ENCODE measurements around the gene OTOG.

Gene OTOG

DNA sequence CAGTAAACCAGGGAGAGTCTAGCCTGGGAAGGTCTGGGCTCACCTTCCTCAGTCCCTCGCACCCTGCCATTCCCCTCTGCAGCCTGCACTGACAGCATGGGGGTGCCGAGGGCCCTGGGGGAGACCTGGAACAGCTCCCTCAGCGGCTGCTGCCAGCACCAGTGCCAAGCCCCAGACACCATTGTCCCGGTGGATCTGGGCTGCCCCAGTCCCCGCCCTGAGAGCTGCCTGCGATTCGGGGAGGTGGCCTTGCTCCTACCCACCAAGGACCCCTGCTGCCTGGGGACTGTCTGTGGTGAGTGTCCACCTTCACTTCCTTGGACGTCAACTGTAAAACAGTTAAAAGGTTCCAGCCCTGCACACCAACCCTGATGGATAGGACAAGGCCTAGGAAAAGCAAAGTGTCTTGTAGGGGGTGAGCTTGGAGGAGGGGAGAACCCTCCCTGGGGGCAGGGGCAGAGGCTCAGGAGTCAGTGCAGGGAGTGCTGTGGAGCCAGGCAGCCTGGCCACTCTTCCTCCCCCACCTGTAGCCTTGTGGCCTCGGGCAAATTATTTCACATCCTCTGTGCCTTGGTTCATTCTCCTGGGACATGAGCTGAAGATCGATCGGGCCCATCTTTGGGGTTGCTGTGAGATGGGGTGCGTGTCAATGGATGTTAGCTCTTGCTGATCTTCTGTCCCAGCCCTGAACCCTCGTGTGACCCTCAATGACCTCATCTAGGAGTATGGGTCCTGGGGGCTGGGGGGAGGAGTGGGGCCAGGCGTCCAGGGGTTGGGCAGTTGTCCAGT is 87.1 kb downstream of the OTOG start:
- no peak for DNase-seq (ENCODE audit: low read depth)

DNA sequence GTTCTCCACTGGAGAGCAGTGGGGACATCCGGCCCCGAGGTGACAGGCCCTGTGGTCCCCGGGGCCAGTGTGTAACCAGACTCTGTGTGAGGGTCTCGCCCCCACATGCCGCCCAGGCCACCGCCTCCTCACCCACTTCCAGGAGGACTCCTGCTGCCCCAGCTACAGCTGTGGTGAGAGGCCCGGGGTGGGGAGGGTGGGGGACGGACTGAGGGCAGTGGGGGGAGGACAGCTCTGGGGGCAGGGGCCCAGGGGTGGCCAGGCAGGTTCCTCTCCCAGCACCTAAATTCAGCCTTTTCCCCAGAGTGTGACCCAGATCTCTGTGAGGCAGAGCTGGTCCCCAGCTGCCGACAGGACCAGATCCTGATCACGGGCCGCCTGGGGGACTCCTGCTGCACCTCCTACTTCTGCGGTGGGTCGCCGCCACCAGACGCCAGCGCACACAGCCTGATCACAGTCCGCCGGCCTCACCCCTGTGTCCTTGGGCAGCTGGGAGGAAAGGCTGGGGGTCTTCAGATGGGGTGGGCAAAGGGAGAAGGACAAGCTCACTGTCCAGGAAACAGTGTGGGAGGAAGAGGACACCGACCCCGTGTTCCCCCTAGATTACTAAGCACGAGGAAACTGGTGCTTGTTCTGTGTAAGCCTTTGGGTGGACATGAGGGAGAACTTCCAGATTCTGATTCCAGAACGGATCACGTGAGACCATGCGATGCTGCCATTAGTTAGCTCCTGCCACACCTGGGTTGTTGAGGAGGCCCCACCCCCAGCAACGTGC is 87.9 kb downstream of the OTOG start:
- DNase-seq (ENCODE audit: low read depth): no peak

DNA sequence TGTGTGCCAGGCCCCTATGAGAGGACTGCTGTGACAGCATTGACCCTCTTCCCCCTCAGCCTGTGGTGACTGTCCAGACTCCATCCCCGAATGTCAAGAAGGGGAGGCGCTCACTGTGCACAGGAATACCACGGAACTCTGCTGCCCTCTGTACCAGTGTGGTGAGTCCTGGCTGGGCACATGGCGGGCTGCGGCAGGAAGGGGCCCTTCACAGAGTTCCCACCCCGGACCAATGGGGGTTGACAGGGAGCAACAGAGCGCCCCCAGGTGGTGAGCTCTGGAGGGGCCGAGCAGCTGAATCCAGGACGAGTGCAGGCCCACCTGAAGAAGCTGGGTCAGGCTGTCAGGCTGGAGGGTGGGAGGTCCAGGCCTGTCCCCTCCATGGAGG is 88.5 kb downstream of the OTOG start:
- DNase-seq (ENCODE audit: low read depth): no peak

DNA sequence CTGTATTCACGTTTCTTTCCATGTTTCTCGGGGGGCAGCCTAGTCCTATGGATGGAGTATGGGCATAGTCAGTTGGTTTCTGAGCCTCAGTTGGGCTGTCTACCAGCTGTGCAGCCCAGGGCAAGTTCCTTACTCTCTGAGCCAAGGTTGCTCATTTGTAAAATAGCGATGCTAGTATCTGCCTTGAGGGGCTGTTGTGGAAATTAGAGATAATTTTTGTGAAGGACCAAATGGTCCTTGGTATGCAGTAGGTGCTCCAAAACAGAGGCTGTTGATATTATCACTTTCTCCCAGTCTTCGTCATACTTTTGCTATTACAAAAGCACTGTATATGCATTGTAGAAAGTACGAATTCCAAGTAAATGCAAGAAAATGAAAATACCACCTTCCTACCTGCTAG is 89.7 kb downstream of the OTOG start:
- no peak for DNase-seq (ENCODE audit: low read depth)

DNA sequence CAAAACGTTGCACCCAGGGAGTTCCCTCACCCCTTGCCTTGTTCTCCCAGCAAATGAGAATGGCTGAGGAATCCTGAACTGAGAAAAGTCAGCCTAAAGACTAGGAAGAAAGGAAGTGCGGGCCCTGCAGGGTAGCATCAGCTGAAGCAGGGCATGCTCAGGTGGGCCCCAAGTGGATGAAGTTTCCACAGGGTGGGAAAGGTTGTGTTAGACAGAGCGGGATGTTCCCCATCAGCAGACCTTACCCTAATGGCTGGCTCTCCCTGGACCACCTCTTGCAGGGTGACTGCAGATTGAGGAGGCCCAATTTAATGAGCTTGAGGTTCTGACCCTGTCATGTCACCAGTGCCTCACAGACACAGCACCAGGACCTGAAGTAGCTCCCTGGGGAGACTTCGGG is 90.8 kb downstream of the OTOG start:
- DNase-seq (ENCODE audit: low read depth): no peak

DNA sequence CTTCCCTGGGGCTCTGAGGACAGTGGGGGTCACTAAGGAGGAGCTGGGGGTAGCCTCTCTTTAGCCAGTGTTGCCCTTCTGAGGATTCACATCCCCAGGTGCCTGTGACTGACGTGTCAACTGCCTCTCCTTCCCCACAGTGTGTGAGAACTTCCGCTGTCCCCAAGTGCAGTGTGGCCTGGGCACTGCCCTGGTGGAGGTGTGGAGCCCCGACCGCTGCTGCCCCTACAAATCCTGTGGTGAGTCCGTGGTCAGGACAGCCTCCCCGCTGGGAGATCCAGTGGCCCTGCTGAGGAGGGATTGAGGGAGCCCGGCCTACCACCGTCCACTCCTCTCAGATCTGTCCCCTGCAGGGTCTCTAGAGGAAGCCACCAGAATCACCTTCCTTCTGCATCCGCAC is 91.3 kb downstream of the OTOG start:
- no peak for DNase-seq (ENCODE audit: low read depth)

DNA sequence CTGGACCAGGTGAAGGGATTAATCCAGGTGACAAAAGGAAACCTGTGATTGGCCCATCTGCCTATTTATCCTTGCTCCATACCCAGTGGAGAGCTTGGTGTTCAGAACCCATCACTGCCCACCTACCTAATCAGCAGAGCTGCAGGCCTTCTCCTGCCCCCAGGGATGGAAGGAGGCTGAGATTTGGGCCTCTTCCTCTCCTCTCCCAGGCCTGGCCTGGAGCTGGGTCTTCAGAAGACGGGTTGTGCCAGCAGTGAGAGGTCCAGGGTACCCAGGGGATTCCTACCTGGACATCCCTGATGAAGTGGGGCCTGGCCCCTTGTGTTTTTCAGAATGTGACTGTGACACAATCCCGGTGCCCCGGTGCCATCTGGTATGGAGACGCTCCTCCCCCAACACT is 92.0 kb downstream of the OTOG start:
- DNase-seq (ENCODE audit: low read depth): no peak

DNA sequence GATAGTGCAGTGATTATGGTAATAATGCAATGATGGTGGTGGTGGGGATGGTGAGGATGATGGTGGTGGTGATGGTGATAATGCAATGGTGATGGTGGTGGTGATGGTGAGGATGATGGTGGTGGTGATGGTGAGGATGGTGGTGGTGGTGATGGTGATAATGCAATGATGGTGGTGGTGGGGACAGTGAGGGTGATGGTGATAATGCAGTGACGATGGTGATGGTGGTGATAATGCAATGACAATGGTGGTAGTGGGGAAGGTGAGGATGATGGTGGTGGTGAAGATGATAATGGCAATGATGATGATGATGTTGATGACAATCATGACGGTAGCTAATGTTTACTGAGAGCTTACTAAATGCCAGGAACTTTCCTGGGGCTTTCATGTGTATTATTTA is 92.7 kb downstream of the OTOG start:
- DNase-seq (ENCODE audit: low read depth): no peak

DNA sequence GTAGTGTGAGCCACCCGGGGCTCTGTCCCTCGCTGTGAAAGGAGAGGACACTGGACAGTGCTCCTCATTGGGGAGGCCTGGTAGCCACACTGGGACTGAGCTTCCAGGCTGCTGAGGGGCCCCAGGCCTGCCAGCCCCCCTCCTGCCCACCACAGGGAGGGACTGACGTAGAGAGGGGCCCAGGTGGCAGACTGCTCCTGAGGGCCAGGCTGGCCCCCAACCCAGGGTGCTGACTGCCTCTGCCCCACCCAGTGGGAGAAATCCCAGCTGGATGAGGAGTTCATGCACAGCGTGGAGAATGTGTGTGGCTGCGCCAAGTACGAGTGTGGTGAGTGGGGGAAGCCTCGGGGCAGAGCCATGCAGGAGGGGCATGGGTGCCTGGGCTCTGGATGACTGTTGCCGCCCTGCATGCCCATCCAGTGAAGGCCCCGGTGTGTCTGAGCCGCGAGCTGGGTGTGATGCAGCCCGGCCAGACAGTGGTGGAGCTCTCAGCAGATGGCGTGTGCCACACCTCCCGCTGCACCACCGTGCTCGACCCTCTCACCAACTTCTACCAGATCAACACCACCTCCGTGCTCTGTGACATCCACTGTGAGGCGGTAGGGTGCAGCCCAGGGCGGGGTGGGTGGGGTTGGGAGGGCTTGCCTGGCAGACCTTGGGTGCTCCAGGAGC is 93.6 kb downstream of the OTOG start:
- DNase-seq (ENCODE audit: low read depth): no peak

DNA sequence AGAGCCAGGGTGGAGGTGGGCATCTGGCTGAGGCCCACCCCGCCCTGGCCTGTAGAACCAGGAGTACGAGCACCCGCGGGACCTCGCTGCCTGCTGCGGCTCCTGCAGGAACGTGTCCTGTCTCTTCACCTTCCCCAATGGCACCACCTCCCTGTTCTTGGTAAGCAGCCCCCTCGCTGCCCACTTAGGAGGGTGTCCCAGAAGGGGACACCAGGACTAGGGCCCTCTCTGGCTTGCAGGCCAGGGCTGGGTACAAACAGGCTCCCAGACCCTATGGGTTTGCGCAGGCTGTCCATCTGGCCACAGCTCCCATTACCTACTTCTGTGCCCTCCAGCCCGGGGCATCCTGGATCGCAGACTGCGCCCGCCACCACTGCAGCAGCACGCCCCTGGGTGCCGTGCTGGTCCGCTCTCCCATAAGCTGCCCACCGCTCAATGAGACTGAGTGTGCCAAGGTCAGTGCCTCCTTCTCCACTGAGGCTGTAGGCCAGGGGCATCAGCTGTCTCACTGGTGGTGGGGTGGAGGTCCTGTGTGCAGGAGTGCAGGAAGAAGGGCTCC is 94.8 kb downstream of the OTOG start:
- DNase-seq (ENCODE audit: low read depth): no peak

DNA sequence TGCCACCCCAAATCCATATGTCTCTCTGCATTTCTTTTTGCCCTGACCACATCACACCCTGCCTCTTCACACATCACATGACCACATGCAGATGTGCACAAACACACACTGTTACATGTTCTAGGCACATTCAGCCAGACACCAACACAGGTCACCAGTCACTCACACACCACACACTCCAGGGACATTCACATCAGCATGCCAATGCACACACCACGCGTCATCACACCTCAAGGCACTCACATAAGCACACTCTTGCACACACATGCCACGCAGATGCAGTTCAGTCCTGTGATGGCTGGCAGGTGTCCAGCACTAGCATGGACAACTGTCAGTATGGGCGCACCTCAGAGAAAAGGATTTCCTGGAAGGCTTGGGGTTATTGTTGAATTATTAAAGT is 95.3 kb downstream of the OTOG start:
- DNase-seq (ENCODE audit: low read depth): no peak

DNA sequence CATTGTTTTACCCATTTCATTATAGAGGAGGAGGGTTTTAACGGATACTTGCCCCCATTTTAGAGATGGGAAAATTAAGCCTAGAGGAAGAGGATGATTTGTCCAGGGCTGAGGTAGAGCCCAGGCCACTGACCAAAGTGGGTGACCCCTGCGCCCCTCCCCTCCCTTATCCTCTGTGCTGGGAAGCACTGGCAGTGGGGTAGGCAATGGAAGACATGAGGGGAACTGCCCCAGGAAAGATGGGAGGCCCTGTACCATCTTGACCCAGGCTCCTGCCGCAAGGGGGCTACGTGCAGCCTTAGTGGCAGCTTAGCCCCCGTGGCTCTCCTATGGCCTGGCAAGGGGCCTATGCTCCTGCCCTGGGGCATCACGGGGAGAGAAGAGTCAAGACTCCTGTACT is 95.9 kb downstream of the OTOG start:
- DNase-seq (ENCODE audit: low read depth): no peak

DNA sequence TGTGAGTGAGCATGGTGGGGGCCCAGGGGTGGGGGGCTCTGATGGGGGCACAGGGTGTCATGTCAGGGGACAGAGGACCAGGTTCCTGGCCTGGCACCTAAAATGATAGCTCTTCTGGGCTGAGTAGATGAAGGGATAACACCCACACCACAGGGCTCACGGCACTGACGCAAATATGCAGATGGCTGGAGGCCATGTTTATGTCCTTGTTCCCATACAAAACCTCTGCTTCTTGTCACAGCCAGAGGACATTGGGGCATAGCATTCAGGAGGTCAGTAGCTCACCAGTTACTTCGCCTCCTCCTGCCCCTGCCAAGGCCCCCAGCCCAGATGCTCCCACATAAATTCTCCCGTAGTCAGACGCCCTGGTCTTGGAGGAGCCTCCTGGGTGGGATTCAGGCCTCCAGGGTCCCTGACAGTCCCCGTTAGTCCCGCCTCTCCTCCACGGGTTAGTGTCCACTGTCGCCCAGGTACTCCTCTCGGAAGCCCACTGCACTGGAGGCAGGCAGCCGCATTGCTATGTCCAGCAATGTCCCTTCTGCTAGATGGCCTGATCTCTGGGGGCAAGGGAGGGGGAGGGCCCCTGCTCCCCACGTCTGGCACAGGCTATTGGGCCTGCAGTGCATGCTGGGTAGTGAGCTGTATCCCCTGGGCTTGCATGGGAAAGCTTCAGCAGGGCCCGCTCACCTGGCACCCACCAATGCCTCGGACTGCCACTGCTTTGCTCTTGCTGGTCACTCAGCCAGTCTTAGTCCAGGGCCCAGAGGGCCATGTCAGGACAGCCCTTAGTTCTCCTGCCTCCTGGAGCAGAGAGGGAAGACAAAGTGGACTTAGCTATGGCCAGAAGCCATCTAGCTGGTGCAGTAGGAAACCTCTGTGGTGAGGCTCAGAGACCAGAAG is 96.7 kb downstream of the OTOG start:
- no peak for DNase-seq (ENCODE audit: low read depth)

DNA sequence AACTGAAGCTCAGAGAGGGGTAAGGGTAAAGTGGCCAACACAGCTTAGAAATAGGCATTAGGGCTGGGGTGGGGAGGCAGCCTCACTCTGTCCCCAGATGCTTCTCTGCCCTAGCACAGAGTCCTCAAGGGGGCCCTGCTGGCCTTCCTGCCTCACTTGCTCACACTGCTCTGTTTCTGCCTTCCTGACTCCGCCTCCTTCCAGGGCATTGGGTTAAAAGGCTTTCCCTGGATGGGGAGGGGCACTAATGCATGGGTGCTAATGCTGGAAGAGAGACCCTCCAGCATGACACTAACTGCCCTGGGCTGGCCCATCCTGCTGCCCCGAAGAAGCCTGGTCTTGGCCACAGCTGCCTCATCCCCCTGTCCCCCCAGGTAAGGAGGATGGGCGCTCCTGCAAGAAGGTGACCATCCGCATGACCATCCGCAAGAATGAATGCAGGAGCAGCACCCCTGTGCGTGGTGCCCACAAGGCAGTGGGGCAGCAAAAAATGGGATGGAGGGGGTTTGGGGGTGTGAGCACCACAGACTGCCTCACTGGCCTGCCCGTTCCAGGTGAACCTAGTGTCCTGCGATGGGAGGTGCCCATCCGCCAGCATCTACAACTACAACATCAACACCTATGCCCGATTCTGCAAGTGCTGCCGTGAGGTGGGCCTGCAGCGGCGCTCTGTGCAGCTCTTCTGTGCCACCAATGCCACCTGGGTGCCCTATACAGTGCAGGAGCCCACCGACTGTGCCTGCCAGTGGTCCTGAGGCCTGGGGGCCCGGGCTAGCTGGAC is 98.3 kb downstream of the OTOG start:
- DNase-seq (ENCODE audit: low read depth): no peak

DNA sequence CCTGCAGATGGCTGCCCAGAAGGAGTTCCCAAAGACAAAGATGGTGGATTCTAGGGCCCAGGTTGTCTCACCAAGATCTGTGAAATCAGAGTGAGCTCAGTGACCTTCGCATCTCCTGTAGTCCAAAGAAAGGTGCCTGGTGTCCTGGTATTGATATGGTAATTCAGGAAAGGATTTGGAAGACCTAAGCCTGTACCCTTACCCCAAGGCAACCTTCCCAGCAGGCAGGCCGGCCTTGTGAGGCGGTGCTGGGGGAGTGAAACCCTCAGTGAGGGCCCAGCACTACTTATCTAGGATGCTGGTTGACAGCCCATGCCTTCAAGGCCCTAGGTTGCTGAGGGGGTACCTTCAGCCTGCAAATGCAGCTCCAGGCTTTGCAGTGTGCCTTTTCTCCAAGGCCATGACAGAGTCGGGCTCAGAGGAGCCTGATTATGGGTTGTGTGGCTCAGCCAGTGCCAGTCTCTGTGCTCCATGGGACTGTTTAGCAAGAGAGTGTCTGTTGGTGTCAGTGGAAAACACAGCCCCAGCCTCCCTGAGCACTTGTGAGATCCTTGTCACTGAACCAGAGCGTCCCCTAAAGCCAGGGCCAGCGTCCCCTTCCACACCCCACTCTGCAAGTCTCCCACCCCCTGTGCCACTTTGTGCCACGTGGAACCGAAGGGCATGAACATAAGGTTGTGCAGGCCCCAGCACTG is 99.5 kb downstream of the OTOG start:
- no peak for DNase-seq (ENCODE audit: low read depth)

DNA sequence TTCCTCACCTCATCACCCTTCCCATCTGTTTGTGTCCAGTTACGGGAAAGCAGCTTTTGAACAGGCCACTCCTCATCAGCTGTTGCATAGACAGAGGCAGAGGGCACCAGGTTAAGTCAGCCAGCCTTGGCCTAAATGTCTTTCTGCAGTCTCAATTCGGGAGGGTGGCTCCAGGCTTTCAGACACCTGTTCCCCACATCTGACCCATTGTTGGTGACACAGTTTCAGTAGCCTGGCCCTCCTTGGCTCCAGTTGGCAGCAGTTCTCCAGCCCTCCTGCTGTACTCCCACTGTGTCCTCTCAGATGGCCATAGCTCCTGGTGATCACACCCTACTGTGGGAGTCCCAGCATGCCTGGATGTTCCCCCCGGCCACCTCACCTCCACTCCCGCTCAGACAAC is 101.5 kb downstream of the OTOG start:
- DNase-seq (ENCODE audit: low read depth): no peak

DNA sequence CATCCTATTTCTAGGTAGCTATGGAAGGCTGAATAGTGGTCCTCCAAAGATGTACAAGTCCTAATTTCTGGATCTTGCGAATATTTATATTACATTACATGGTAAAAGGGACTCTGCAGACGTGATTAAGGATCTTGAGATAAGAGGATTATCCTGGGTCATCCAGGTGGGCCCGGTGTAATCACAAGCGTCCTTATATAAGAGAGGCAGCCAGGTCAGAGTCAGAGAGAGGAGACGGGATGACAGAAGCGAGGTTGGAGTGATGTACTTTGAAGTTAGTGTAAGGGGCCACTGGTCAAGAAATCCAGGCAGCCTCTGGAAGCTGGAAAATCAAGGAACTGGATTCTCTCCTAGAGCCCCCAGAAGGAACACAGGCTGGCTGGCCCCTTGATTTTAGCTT is 102.2 kb downstream of the OTOG start:
- DNase-seq (ENCODE audit: low read depth): no peak

DNA sequence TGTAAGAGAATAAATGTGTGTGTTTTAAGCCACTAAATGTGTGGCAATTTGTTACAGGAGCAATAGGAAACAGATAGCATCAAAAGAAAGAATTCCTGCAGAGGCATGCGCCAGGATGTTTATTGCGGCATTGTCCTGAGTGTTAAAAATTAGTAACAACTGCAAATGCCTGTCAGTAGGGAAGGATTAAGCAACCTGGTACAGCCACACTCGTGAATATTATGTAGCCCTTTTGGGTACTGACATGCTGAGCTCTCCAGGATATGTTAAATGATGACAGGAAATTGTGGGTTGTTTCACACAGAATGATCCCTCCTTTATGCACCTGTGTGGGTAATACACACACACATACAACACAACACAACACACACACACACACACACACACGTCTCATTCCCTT is 102.6 kb downstream of the OTOG start:
- no peak for DNase-seq (ENCODE audit: low read depth)

DNA sequence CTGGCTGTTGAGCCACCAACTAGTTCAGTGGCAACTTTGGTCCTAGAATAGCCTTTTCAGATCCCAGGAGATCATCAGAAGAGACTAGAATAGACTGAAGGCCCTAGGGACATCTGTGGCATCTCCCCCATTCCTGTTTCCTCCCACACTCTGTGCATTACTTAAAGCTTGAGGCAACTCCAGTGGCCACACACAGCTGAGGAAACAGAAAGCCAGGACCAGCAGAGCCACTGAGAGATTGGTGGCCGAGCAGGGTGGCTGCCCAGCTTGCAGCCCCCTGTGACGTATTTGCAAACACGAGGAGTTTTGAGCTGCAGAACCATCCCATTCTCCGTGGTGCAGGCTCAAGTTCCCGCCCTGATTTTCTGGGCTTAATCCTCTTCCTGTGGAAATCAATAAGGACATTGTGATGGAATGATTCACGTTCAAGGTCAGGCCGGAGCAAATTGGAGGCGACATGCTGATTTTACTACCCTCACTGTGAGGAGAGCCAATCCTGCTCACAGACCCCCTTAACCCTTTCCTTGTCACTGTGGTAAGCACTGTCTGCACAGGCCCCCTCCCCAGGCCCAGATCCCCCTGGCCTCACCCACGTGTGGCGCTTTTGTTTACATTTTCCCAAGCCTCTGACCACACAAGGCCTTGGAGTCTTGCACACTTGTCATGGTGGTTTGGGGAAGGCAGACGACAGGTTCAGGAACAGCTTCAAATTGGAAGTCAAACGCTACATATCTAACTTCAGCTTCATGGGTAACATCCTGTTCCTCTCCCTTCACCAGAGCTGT is 103.3 kb downstream of the OTOG start:
- no peak for DNase-seq (ENCODE audit: low read depth)

DNA sequence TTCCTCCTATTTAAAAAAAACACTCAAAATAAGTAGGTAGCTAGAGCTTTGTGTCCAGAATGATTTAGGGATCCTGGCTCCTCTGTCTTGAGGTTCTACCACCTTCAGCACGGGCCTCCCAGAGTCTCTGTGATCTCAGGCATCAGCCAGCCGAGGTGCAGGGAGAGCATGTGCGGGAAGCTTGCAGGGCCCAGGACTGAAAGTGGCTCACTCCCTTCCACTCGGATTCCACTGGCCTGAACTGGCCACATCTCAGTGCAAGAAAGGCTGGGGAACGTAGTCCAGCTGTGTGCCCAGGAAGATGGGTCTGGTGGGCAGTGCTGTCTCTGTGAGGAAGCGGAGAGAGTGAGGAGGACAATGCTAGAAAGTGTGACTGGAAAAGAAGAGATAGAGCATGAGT is 104.0 kb downstream of the OTOG start:
- DNase-seq (ENCODE audit: low read depth): no peak
